ENCODE measurements around the gene CCNC. TPM values are rescaled to one million over a fixed set of nuclear protein-coding genes. Genes with fewer than 3 reads are reported as not detected.
A peak's percentile ranks its signal among the peaks of the same experiment; 100 is the strongest.

Gene CCNC
- total and polyA plus RNA-seq, 2 of the 13 experiments (the other 11 are each of a cell fraction or from before 2014, with no cell fraction given), result 69.6 to 141 TPM

DNA sequence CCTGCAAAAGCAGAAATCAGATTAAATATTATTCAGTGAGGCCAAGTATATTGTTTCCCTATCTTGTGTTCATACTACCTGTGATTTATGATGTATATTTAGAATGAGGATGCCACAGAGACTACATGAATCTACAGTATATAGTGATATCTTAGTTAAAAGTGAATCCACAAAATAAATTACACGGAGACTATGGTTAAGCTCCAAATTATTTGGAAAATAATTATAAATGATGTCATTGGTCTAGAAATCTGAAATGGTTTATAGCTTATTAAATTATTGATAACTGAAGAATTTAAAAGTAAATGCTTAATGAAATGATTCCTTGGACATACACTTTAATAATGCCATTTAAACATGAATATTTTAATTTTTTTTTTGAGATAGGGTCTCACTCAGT lies 49.0 kb downstream of the CCNC start:
- FAIRE-seq, result no peak
- intact Hi-C loops (cut with micrococcal nuclease; ENCODE audit: unreplicated experiment), result no loop called here
- H3K9ac ChIP-seq (ENCODE audit: insufficient read depth, low read depth, low read length), result no peak overlapping the region
- H3K9me3 ChIP-seq (ENCODE audit: low read length), result no peaks in the 10 kb centered on the region
- H3K36me3 ChIP-seq (replicated peaks in 1 of 2; ENCODE audit: control insufficient read depth in 1 of 2, insufficient read depth in 2 of 2, low read length in 2 of 2), result no peaks in the 10 kb centered on the region
- no peaks in the 10 kb centered on the region for H4K20me1 ChIP-seq (ENCODE audit: insufficient read depth, low read length)
- no peak overlapping the region for H3K4me3 ChIP-seq (replicated peaks in 1 of 3; ENCODE audit: insufficient read depth in 1 of 3, low read depth in 2 of 3, low read length in 3 of 3)
- TF ChIP-seq TBL1XR1 (IDR thresholded peaks at IDR 0.05; ENCODE audit: borderline replicate concordance, low read length, partially characterized antibody) (no peak), RORA (CRISPR knock-in tag; IDR thresholded peaks at IDR 0.05) (no peak), RAD51 (IDR thresholded peaks at IDR 0.05; ENCODE audit: borderline replicate concordance) (no peak), IRF2 (CRISPR knock-in tag; IDR thresholded peaks at IDR 0.05) (no peak), ATF7 (IDR thresholded peaks at IDR 0.05) (peak; percentile 59), ATF7 (CRISPR knock-in tag; IDR thresholded peaks at IDR 0.05) (no peak)
- TF ChIP-seq, protein P1, sequence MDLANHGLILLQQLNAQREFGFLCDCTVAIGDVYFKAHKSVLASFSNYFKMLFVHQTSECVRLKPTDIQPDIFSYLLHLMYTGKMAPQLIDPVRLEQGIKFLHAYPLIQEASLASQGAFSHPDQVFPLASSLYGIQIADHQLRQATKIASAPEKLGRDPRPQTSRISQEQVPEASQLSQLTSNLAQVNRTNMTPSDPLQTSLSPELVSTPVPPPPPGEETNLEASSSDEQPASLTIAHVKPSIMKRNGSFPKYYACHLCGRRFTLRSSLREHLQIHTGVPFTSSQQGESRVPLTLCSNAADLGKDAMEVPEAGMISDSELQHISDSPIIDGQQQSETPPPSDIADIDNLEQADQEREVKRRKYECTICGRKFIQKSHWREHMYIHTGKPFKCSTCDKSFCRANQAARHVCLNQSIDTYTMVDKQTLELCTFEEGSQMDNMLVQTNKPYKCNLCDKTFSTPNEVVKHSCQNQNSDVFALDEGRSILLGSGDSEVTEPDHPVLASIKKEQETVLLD (CRISPR knock-in tag; IDR thresholded peaks at IDR 0.05; ENCODE audit: low read depth), result no peak
- TF ChIP-seq, protein P2, sequence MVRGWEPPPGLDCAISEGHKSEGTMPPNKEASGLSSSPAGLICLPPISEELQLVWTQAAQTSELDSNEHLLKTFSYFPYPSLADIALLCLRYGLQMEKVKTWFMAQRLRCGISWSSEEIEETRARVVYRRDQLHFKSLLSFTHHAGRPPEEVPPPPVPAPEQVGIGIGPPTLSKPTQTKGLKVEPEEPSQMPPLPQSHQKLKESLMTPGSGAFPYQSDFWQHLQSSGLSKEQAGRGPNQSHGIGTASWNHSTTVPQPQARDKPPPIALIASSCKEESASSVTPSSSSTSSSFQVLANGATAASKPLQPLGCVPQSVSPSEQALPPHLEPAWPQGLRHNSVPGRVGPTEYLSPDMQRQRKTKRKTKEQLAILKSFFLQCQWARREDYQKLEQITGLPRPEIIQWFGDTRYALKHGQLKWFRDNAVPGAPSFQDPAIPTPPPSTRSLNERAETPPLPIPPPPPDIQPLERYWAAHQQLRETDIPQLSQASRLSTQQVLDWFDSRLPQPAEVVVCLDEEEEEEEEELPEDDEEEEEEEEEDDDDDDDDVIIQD (CRISPR knock-in tag; IDR thresholded peaks at IDR 0.05; ENCODE audit: low read depth), result no peak
- H3K27ac ChIP-seq (ENCODE audit: extremely low read length, insufficient read depth, low read length), result no peak overlapping the region
- no peaks in the 10 kb centered on the region; a peak in 1 of 5 replicates for H3K27me3 ChIP-seq (ENCODE audit: control insufficient read depth in 1 of 2, insufficient read depth in 2 of 2, low read length in 2 of 2)
- CTCF ChIA-PET (ENCODE audit: low intra/inter-chr PET ratio, low total read pairs), result no interaction called here
- no peak for DNase-seq (ENCODE audit: low spot score)
- in situ Hi-C loops (cut with HindIII; ENCODE audit: extremely low pct_ligation_motif_present, low pct_unique_long_range_greater_than_20kb), result no loop called here
- WGBS (ENCODE audit: low lambda C conversion rate), result 92% methylated on average over 1 of the region's 1 CpG
- peaks cover 5% of the 10 kb centered on the region for H3K79me2 ChIP-seq (ENCODE audit: insufficient read depth, low read length)
- H3K4me2 ChIP-seq (ENCODE audit: low read depth, low read length), result no peak overlapping the region
- POLR2A ChIA-PET, result interaction anchor here (1.6 kb wide), 1 partner anchor 49 kb away, joined by 8 read pairs; the partner anchor contains the start of gene CCNC
- ATAC-seq, result no peak
- peaks cover 26% of the 10 kb centered on the region for H3K4me1 ChIP-seq (ENCODE audit: insufficient read depth, low read length)
- no TSS peak for BruUV-seq (replicated peaks)
- H2AFZ ChIP-seq (ENCODE audit: low read length), result no peak overlapping the region
